DND-41 (cell line): ENCODE results near the gene PPP2R5E.
"Not testable (repeated sequence)": the region's sequence is repeated elsewhere in the genome, so short reads cannot be mapped to it uniquely, and the experiment has no call there.

ENCODE experiments used
- ATAC-seq: fragments of 200-7000 bp; cut with Tn5 transposase; 3 replicates; pipeline ENCODE4 v1.9.1; 2021; ENCODE audit warnings: low read depth; ENCODE audit not compliant: insufficient read depth
- DNase-seq: peaks from one replicate; pipeline ENCODE4 v3.0.0-alpha.2; 2020
- H2AFZ ChIP-seq: 2 replicates; pipeline ENCODE4 v1.6.0; 2012; ENCODE audit warnings: low read depth, low read length
- H3K27ac ChIP-seq: 2 replicates; pipeline ENCODE4 v1.5.1; 2012; ENCODE audit warnings: low read length, inconsistent platforms
- H3K27me3 ChIP-seq: fragments of 200-600 bp; sonication (generic); 2 replicates; pipeline ENCODE4 v1.6.0; 2012; ENCODE audit warnings: low read length, mild to moderate bottlenecking, inconsistent platforms; ENCODE audit not compliant: insufficient read depth, poor library complexity
- H3K36me3 ChIP-seq: 2 replicates; pipeline ENCODE4 v1.5.1; 2012; ENCODE audit warnings: low read length, inconsistent platforms; ENCODE audit not compliant: insufficient read depth
- H3K4me1 ChIP-seq: 2 replicates; pipeline ENCODE4 v1.5.1; 2012; ENCODE audit warnings: mild to moderate bottlenecking, low read length; ENCODE audit not compliant: insufficient read depth
- H3K4me2 ChIP-seq: 2 replicates; pipeline ENCODE4 v1.6.0; 2012; ENCODE audit warnings: mild to moderate bottlenecking, moderate library complexity, low read length, inconsistent platforms; ENCODE audit not compliant: insufficient read depth
- H3K4me3 ChIP-seq, 2 experiments: fragments of 200-600 bp in 1 of 2; shearing (Covaris generic) in 1 of 2; 2 replicates each; pipeline ENCODE4 v1.5.1; 2012 to 2016; ENCODE audit warnings: inconsistent platforms in 2 of 2, low read length in 2 of 2, mild to moderate bottlenecking in 2 of 2, low read depth in 1 of 2, moderate library complexity in 1 of 2
- H3K79me2 ChIP-seq: 2 replicates; pipeline ENCODE4 v1.6.0; 2012; ENCODE audit warnings: low read length, inconsistent platforms; ENCODE audit not compliant: insufficient read depth
- H3K9ac ChIP-seq: 2 replicates; pipeline ENCODE4 v1.6.0; 2012; ENCODE audit warnings: low read depth, mild to moderate bottlenecking, inconsistent platforms, low read length, moderate library complexity
- H3K9me3 ChIP-seq: 2 replicates; pipeline ENCODE4 v1.5.1; 2012; ENCODE audit warnings: low read length, moderate library complexity, mild to moderate bottlenecking, inconsistent platforms; ENCODE audit not compliant: insufficient read depth, severe bottlenecking
- H4K20me1 ChIP-seq: 2 replicates; pipeline ENCODE4 v1.6.0; 2012; ENCODE audit warnings: low read length; ENCODE audit not compliant: insufficient read depth
- CTCF ChIP-seq: IDR thresholded peaks from 2 replicates; pipeline ENCODE4 v1.5.1; 2012; ENCODE audit warnings: borderline replicate concordance, low read length, moderate library complexity, mild to moderate bottlenecking; ENCODE audit not compliant: poor library complexity, severe bottlenecking; ENCODE audit errors: extremely low read depth
- EZH2 ChIP-seq: IDR thresholded peaks from 3 replicates; pipeline ENCODE4 v1.6.1; 2012; ENCODE audit warnings: borderline replicate concordance, low read depth, mild to moderate bottlenecking, moderate library complexity, low read length, inconsistent platforms; ENCODE audit not compliant: severe bottlenecking

Gene PPP2R5E

DNA sequence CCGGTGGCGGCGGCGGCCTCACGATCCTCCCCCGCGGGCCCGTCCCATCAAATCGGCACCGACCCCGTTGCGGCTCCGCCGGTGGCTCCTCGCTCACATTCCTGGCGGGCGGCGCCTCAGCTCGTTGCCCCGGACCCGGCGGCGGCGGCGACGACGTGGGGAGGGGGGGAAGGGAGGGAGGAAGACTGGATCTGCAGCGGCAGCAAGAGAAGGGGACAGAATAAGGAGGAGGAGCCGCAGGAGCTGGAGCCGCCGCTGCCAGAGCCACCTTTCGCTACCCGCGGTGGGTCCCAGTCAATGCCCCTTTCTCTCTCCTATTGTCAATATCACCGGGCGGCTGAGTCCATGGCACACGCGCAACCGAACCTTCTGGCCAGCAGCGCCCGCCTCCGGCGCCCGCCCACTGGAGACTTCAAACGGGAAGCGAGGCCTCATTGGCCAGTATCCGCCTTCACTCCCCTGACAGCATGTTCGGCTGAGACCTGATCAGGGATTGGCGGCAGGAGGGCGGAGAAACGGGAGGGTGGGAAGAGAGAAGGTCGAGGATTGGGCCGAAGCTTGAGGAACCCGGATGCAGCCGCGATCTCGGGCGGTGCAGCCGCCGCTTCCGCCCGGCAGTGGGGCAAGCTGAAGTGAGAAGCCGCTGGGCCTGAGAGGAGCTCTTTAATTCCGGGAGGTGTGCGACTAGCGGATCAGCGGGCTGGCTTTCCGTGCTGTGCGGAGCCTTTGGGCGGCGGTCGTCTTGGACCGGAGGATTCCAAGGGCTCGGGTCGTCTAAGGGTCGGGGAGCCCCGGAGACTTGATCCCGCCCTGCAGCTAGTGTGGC lies at the start of gene PPP2R5E:
TSS of gene PPP2R5E (minus strand) at position 378 of the 826 bp plus-strand sequence. CDS start 3,692 bp downstream, outside the sequence.
- TF ChIP-seq EZH2 (no peak), CTCF (no peak)
- H3K36me3 ChIP-seq = peaks cover 20% of the 10 kb centered on the region
- H2AFZ ChIP-seq = peak within 1 kb of the TSS; percentile 87
- H3K27ac ChIP-seq = peak within 1 kb of the TSS; percentile 85
- DNase-seq (peak; percentile 99), ATAC-seq (peak; percentile 96)
- peak within 1 kb of the TSS; percentile 91 for H3K9ac ChIP-seq
- H3K4me3 ChIP-seq = peak within 1 kb of the TSS; percentile 72 to 98
- no peaks in the 10 kb centered on the region for H3K27me3 ChIP-seq
- H3K9me3 ChIP-seq = no peaks in the 10 kb centered on the region
- peak within 1 kb of the TSS; percentile 98 for H3K4me2 ChIP-seq
- peaks cover 52% of the 10 kb centered on the region for H3K79me2 ChIP-seq
- peaks cover 27% of the 10 kb centered on the region for H3K4me1 ChIP-seq
- peaks cover 12% of the 10 kb centered on the region; the same call in 1 of the 2 replicates for H4K20me1 ChIP-seq

DNA sequence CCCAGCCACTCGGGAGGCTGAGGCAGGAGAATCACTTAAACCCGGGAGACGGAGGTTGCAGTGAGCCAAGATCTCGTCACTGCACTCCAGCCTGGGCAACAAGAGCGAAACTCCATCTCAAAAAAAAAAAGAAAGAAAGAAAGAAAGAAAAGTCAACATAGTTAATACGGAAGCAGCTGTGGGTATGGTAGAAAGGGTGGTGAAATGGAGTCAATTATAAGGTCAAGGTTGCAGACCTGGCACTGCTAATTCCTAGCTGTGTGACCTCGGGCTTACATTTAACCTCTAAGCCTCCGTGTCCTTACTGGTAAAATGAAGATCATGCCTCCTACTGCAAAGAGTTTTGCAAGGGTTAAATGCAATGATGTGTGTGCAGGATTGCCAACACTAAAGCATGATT lies 39.9 kb upstream of the PPP2R5E start:
- H3K79me2 ChIP-seq, DNase-seq, H2AFZ ChIP-seq, ATAC-seq, H3K36me3 ChIP-seq, H3K4me2 ChIP-seq, H4K20me1 ChIP-seq, H3K27ac ChIP-seq, H3K27me3 ChIP-seq, H3K4me1 ChIP-seq, H3K9ac ChIP-seq, H3K9me3 ChIP-seq, H3K4me3 ChIP-seq: not testable (repeated sequence)

DNA sequence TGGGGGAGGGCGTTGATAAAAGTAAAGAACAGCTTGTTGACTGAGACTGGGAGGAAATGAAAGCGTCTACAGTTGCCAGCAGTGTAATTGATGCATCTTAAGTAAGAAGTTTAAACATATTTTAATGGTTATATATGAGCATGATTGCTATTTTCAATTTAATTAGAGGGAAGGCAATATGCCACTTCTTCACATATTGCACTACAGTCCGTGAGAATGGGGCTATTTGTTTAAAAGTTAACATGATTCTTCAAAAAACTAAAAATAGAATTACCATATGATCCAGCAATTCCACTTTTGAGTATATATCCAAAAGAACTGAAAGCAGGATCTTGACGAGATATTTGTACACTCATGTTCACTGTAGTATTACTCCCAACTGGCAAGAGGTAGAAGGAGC lies 38.3 kb upstream of the PPP2R5E start:
- no peak overlapping the region for H3K4me2 ChIP-seq
- no peaks in the 10 kb centered on the region for H3K79me2 ChIP-seq
- no peaks in the 10 kb centered on the region for H3K36me3 ChIP-seq
- TF ChIP-seq CTCF = no peak
- TF ChIP-seq EZH2 = no peak
- H3K4me3 ChIP-seq = no peak overlapping the region
- no peaks in the 10 kb centered on the region for H4K20me1 ChIP-seq
- no peak for ATAC-seq
- no peaks in the 10 kb centered on the region for H3K27me3 ChIP-seq
- H2AFZ ChIP-seq = no peak overlapping the region
- no peaks in the 10 kb centered on the region for H3K9me3 ChIP-seq
- H3K27ac ChIP-seq = no peak overlapping the region
- H3K9ac ChIP-seq = no peak overlapping the region
- no peaks in the 10 kb centered on the region for H3K4me1 ChIP-seq
- DNase-seq = no peak

DNA sequence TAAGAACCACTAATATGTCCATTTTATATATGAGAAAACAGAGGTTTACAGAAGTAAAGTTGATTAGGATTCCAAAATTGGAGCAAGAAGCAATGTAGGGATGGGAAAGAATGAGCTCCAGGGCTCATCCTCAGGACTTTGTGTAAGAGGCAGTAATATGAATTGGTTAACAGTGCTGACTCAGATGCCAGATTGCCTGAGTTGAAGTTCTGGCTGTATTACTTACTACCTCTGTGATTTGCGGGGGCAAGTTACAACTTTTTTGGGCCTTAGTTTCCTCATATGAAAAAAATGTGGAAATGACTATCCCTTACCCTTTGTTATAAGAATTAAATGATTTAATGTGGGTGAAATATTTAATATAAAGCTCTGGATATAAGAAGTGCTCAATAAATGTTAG lies 35.1 kb upstream of the PPP2R5E start:
- Histone ChIP-seq H3K4me3 (no peak overlapping the region), H2AFZ (no peak overlapping the region), H3K27me3 (no peaks in the 10 kb centered on the region), H3K4me2 (no peak overlapping the region), H3K27ac (no peak overlapping the region), H3K9ac (no peak overlapping the region), H4K20me1 (no peaks in the 10 kb centered on the region), H3K79me2 (no peaks in the 10 kb centered on the region), H3K4me1 (no peaks in the 10 kb centered on the region), H3K9me3 (no peaks in the 10 kb centered on the region), H3K36me3 (no peaks in the 10 kb centered on the region)
- ATAC-seq = no peak
- no peak for TF ChIP-seq EZH2
- no peak for TF ChIP-seq CTCF
- no peak for DNase-seq
